Measurements from ENCODE around the gene CCT2. TPM values are rescaled to one million over a fixed set of nuclear protein-coding genes. Genes with fewer than 3 reads are reported as not detected.

The CCT2 gene
- total and polyA plus RNA-seq, 2 of the 13 experiments (the other 11 are each of a cell fraction or from before 2014, with no cell fraction given), result 209 to 388 TPM

DNA sequence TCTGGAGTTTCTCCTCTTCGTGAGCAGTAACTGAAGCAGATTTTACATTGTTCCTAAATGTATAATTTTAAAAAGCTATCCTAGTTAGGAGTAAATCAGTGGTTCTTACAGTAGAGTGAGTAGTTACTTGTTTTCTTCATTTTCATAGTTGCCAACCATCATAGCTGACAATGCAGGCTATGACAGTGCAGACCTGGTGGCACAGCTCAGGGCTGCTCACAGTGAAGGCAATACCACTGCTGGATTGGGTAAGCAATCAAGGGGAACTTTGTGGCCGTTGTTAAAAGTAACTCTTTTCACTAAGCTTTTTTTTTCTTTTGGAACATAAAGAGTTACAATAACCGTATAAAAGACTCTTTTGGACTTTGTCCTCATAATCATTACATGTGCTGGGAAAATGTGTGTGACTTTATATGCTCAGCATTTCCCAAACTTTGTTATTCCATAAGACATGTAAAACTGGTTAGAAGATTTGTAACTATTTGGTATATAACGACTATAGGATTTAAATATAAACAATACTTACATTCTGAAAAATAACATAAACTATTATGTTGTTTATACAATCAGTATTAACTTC is 13.0 kb downstream of the CCT2 start:
- DNase-seq (ENCODE audit: low spot score), result no peak
- ChIA-PET POLR2A (no interaction called here), CTCF (ENCODE audit: low intra/inter-chr PET ratio, low total read pairs) (no interaction called here)
- ATAC-seq, result no peak; the same call in 2 of the 3 replicates
- H3K27ac ChIP-seq (ENCODE audit: extremely low read length, insufficient read depth, low read length), result no peak overlapping the region
- no peaks in the 10 kb centered on the region for H3K27me3 ChIP-seq (ENCODE audit: control insufficient read depth in 1 of 2, insufficient read depth in 2 of 2, low read length in 2 of 2)
- no peak overlapping the region for H3K4me3 ChIP-seq (replicated peaks in 1 of 3; ENCODE audit: insufficient read depth in 1 of 3, low read depth in 2 of 3, low read length in 3 of 3)
- TF ChIP-seq ZSCAN25 (CRISPR knock-in tag; IDR thresholded peaks at IDR 0.05) (no peak), ZNF547 (CRISPR knock-in tag; IDR thresholded peaks at IDR 0.05) (no peak), RBFOX2 (IDR thresholded peaks at IDR 0.05; ENCODE audit: low read depth, low read length) (0 out of 2 replicates have a peak, but pooled peaks have one; percentile 20), POLR2AphosphoS5 (IDR thresholded peaks at IDR 0.05; ENCODE audit: low read depth, low read length) (no peak)
- no peak overlapping the region for H2AFZ ChIP-seq (ENCODE audit: low read length)
- H3K36me3 ChIP-seq (replicated peaks in 1 of 2; ENCODE audit: control insufficient read depth in 1 of 2, insufficient read depth in 2 of 2, low read length in 2 of 2), result peaks cover 13 to 78% of the 10 kb centered on the region in 2 experiments
- no peaks in the 10 kb centered on the region; the same call in 1 of the 2 replicates for H4K20me1 ChIP-seq (ENCODE audit: insufficient read depth, low read length)
- TSS peak; percentile 3 for BruUV-seq (replicated peaks)
- FAIRE-seq, result no peak
- H3K9me3 ChIP-seq (ENCODE audit: low read length), result no peaks in the 10 kb centered on the region
- peaks cover 2% of the 10 kb centered on the region for H3K79me2 ChIP-seq (ENCODE audit: insufficient read depth, low read length)
- no peaks in the 10 kb centered on the region; the same call in 1 of the 2 replicates for H3K4me1 ChIP-seq (ENCODE audit: insufficient read depth, low read length)
- no peak overlapping the region for H3K9ac ChIP-seq (ENCODE audit: insufficient read depth, low read depth, low read length)
- WGBS (ENCODE audit: low lambda C conversion rate), result 84% methylated on average over 4 of the region's 4 CpGs
- in situ Hi-C loops (cut with HindIII; ENCODE audit: extremely low pct_ligation_motif_present, low pct_unique_long_range_greater_than_20kb), result no loop called here
- H3K4me2 ChIP-seq (ENCODE audit: low read depth, low read length), result no peak overlapping the region
- intact Hi-C loops (cut with micrococcal nuclease; ENCODE audit: unreplicated experiment), result no loop called here

- Histone ChIP-seq H2AFZ (ENCODE audit: low read length) (no peak overlapping the region), H3K79me2 (ENCODE audit: insufficient read depth, low read length) (no peaks in the 10 kb centered on the region), H3K9ac (ENCODE audit: insufficient read depth, low read depth, low read length) (no peak overlapping the region), H3K4me3 (replicated peaks in 1 of 3; ENCODE audit: insufficient read depth in 1 of 3, low read depth in 2 of 3, low read length in 3 of 3) (no peak overlapping the region), H3K27me3 (ENCODE audit: control insufficient read depth in 1 of 2, insufficient read depth in 2 of 2, low read length in 2 of 2) (no peaks in the 10 kb centered on the region), H3K4me1 (ENCODE audit: insufficient read depth, low read length) (no peaks in the 10 kb centered on the region; the same call in 1 of the 2 replicates), H4K20me1 (ENCODE audit: insufficient read depth, low read length) (no peaks in the 10 kb centered on the region; the same call in 1 of the 2 replicates), H3K27ac (ENCODE audit: extremely low read length, insufficient read depth, low read length) (no peak overlapping the region), H3K4me2 (ENCODE audit: low read depth, low read length) (no peak overlapping the region), H3K36me3 (replicated peaks in 1 of 2; ENCODE audit: control insufficient read depth in 1 of 2, insufficient read depth in 2 of 2, low read length in 2 of 2) (peaks cover 5 to 57% of the 10 kb centered on the region in 2 experiments), H3K9me3 (ENCODE audit: low read length) (no peaks in the 10 kb centered on the region)
- DNase-seq (ENCODE audit: low spot score) (no peak), ATAC-seq (peak; percentile 52), FAIRE-seq (no peak)
- CTCF ChIA-PET (ENCODE audit: low intra/inter-chr PET ratio, low total read pairs), result no interaction called here
- BruUV-seq (replicated peaks), result TSS peak; percentile 2
- intact Hi-C loops (cut with micrococcal nuclease; ENCODE audit: unreplicated experiment) (no loop called here), in situ Hi-C loops (cut with HindIII; ENCODE audit: extremely low pct_ligation_motif_present, low pct_unique_long_range_greater_than_20kb) (no loop called here)
- POLR2A ChIA-PET, result no interaction called here
- TF ChIP-seq MAFF (IDR thresholded peaks at IDR 0.05; ENCODE audit: low read depth, low read length) (no peak), ZNF639 (CRISPR knock-in tag; conservative IDR thresholded peaks at IDR 0.05) (no peak), KLF12 (CRISPR knock-in tag; IDR thresholded peaks at IDR 0.05; ENCODE audit: borderline replicate concordance) (no peak), HNRNPUL1 (IDR thresholded peaks at IDR 0.05; ENCODE audit: low read depth, low read length) (no peak), CREBL2 (CRISPR knock-in tag; IDR thresholded peaks at IDR 0.05; ENCODE audit: borderline replicate concordance) (no peak), SIN3A (IDR thresholded peaks at IDR 0.05; ENCODE audit: borderline replicate concordance, low read depth, low read length) (no peak)
- TF ChIP-seq, protein P1, sequence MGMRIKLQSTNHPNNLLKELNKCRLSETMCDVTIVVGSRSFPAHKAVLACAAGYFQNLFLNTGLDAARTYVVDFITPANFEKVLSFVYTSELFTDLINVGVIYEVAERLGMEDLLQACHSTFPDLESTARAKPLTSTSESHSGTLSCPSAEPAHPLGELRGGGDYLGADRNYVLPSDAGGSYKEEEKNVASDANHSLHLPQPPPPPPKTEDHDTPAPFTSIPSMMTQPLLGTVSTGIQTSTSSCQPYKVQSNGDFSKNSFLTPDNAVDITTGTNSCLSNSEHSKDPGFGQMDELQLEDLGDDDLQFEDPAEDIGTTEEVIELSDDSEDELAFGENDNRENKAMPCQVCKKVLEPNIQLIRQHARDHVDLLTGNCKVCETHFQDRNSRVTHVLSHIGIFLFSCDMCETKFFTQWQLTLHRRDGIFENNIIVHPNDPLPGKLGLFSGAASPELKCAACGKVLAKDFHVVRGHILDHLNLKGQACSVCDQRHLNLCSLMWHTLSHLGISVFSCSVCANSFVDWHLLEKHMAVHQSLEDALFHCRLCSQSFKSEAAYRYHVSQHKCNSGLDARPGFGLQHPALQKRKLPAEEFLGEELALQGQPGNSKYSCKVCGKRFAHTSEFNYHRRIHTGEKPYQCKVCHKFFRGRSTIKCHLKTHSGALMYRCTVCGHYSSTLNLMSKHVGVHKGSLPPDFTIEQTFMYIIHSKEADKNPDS (CRISPR knock-in tag; IDR thresholded peaks at IDR 0.05), result no peak
- TF ChIP-seq, protein P2, sequence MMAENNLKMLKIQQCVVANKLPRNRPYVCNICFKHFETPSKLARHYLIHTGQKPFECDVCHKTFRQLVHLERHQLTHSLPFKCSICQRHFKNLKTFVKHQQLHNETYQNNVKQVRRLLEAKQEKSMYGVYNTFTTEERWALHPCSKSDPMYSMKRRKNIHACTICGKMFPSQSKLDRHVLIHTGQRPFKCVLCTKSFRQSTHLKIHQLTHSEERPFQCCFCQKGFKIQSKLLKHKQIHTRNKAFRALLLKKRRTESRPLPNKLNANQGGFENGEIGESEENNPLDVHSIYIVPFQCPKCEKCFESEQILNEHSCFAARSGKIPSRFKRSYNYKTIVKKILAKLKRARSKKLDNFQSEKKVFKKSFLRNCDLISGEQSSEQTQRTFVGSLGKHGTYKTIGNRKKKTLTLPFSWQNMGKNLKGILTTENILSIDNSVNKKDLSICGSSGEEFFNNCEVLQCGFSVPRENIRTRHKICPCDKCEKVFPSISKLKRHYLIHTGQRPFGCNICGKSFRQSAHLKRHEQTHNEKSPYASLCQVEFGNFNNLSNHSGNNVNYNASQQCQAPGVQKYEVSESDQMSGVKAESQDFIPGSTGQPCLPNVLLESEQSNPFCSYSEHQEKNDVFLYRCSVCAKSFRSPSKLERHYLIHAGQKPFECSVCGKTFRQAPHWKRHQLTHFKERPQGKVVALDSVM (CRISPR knock-in tag; IDR thresholded peaks at IDR 0.05), result no peak
Measured at GRCh38 chr12:69600804-69601203, 15.5 kb downstream of the CCT2 start.
